HG02610 (cell line): ENCODE results near the gene DNER.

Experiments used
- ATAC-seq: cut with Tn5 transposase; IDR thresholded peaks from one replicate; pipeline ENCODE4 v1.9.1; 2021; ENCODE audit warnings: mild to moderate bottlenecking, moderate library complexity; ENCODE audit not compliant: unreplicated experiment

Gene DNER

DNA sequence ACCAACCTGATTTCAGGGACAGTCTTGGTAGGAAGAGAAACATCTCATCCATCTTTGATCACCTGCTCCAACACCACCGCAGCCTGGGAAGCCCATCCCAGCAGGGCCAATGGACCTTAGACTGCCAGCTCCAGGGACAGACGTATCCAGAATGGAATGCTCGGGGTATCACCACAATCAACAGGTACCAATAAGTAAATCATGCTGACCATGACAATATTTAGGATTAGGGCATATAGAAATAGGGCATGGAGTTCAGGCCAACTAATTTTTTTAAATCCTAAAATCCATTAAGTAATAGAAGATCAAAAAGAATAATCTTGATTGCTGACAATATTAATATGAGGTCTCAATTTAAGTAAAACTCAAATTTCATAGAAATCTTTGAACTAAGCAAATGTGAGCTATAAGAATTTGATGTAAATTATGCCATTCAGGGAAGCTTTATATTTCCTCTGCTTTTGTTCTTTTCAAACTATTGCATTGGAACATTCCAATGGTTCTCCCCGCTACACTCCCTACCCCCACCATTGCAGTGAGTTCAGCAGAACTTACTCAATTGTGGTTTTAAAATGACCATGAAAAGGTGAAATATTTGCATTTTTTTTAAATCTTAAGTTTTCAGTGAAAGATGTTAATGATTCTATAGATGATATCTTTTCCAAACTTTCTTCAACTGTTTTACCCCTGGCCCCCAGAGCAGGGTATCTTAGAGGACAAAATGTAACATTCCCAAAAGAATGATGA, 138.6 kb downstream of the DNER start:
- ATAC-seq = no peak

DNA sequence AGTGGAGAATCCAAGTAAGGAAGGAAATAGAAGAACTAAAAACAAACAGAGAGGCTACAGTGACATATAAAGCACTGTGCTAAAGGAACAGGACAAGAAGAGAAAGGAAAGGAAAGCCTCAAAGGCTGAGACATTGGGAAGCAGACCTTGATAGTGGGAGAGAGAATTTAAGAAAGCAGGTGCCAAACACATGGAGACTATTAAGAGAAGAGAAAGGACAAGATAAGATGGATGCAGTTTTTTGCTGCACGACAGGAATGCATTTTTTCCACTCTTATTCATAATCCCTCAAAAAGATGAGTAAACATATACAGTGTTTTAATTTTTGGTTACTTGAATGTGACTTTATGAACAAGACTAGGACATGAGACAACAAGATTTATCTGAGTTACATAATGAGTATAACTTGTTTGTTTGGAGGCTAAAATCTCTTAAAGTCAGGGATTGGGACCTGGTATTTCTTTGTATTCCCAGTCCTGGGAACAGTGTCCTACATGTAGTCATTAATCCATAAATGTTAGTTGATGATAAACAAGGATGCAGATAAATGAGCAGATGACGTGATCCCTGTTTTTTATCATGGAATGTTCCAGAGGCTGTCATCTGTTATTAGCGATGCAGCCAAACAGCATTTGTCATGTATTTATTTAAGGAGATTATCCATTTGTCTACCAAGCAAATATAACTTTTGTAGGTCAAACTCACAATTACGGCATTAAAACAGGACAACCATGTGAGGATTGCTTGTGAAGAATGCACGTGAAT, 141.7 kb downstream of the DNER start:
- no peak for ATAC-seq

- no peak for ATAC-seq
These were observed 143.1 kb downstream of the DNER start for GRCh38 chr2:229571243-229571642.

- no peak for ATAC-seq
These were observed 148.0 kb downstream of the DNER start for GRCh38 chr2:229566370-229566769.

- no peak for ATAC-seq
These were observed 150.0 kb downstream of the DNER start for GRCh38 chr2:229564300-229564907.

GRCh38 chr2:229563388-229563787, 151.0 kb downstream of the DNER start:
- ATAC-seq = no peak

GRCh38 chr2:229562472-229563127, 151.8 kb downstream of the DNER start:
- ATAC-seq = no peak

- no peak for ATAC-seq
These were observed 154.4 kb downstream of the DNER start for GRCh38 chr2:229559986-229560385.

DNA sequence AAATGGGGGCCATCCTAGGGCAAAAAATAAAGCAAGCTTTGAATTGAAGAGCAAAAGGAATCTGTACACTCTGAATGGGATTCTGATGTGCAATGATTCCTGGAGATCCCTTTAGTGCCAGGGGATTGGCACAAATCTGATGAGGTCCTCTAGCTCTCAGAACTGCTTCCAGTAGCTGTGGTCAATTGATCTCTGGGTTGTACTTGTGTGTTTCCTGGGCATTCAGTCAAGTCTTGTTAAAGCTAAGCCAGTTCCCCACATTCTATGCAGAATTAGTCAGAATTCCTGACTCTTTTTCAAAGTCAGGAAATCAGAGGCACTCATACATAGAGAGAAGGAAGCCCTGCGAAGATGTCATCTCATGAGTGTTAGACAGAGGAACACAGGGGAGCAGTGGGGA, 161.3 kb downstream of the DNER start:
- ATAC-seq = no peak

- ATAC-seq = no peak
These were observed 171.0 kb downstream of the DNER start for GRCh38 chr2:229543176-229543873.

DNA sequence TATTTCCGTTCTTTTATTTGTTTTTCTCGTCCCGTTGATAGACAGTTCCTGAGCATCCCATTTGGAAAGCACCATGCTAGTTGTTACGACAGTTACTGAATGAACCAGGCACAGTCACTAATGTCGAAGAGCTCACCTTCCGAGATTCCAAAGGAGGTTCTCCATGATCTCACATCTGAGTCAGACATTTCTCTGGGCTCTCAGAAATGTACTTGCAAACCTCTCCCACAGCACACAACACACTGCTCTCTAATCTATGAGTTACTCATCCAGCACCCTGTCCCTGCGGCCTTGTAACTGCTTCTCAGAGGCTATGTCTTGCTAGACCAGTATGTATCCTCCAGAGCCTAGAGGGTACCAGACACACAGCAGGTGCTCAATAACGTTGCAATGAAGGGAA, 174.7 kb downstream of the DNER start:
- ATAC-seq = no peak

- no peak for ATAC-seq
These were observed 182.8 kb downstream of the DNER start for GRCh38 chr2:229531594-229531993.

- no peak for ATAC-seq
These were observed 183.9 kb downstream of the DNER start for GRCh38 chr2:229530434-229530833.

GRCh38 chr2:229528846-229529245, 185.5 kb downstream of the DNER start:
- no peak for ATAC-seq

DNA sequence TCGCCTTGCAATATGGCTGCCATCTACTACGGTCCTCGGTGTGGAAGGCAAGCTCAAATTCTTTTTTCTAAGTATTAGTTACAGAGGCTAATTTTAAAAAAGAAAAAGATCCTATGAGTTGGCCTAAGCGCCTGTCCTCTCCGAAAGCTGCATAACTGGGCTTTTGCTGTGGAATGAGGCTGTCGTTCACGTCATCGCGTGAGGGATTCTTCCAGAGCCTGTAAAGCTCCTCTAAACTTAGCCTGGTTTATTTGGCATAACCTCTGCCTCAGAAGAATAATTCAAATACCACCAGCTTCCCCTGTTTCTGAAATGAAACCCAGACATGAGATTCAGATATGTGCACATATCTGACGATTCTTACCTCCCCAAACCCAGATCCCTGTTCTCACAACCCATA, 187.4 kb downstream of the DNER start:
- no peak for ATAC-seq

GRCh38 chr2:229524799-229525198, 189.6 kb downstream of the DNER start:
- ATAC-seq = no peak

DNA sequence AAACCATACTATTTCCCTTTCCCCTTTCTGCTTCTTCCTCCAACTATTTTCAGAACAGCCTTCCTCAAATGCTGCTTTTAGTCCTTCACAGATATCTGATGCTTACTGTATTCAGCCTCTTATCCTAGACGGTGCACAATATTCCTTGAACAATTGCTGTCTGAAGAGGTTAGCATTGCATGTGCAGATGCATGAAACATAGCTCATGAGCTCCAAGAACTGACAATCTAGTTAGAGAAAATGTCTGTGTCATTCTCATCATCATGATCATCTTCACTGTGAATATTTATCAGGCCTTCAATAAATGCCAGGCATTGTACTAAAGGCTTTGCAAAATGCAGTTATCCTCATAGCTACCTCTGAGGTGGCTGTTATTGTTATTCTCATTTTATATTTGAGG, 190.7 kb downstream of the DNER start:
- no peak for ATAC-seq

DNA sequence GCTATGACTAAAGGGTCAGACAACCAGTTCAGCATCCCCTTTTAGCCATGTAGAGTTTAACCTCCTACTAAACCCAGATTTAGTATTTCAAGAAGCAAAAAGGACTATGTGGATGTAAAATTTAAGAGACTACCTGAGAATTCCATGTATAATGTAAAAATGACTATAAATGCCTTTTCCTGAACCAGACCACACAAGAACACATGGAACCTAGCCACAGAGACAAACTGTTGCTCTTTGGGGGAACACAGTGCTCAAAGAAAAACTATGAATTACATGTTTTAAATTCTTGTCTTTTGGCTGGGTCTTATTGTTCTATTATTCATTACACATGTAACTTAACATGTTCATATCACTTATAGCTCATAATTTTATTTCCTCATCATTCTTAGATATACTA, 192.8 kb downstream of the DNER start:
- ATAC-seq = no peak

DNA sequence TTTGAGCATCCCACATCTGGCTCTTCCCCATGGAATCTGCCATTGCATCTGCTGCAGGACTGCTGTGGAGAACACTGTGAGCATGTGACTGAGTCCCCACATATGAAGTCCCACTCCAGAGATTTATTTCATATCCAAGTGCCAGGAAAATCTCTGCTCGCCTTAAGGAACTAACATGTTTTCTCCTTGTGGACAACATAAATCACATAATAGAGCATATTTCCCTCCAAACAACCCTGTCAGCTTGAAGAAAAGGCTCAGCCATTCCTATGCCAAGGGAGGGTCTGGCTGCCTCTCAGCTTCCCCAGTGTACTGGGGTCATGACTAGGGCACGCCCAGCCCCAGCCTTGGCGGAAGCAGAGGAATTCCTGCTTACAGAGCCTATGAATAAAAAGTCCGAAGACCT, 193.7 kb downstream of the DNER start:
- no peak for ATAC-seq

DNA sequence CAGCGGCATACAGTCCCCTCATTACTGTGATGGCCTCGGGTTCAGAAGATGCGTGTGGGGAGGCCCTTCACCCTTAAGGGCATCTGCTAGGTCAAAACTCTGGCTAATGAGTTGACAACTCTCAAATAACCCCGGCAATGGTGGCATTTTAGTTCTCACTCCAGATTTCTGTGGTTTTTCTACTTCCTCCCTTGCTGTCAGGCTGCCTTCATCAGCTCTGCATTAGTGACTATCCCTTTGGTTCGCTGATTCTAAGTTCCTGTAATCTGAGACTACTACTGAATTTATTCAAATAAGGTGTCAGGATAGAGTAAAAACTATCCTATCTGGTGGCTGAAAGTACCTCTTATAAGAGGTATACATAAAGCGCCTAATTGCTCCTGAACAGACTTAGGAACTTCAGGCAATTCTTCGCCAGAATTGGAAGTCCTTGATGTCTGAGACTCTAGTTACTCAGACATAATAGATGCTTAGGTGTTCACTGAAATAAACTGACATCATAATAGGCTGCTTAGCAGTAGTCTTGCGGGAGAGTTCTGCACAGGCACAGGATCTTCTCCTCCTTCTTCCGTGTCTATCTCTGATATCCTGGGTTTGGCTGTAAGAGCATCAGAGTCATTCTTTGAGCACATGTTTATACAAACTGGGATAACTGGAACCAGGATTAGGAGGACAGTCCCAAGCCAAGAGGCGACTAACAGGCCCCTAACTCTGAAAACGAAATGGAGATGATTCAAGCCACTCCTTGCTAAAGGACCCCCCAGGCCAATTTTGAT, 194.5 kb downstream of the DNER start:
- no peak for ATAC-seq
